B cell (primary cell): ENCODE measurements around the gene COX20. TPM values are rescaled to one million over a fixed set of nuclear protein-coding genes. Genes with fewer than 3 reads are reported as not detected.

ENCODE experiments used
- ATAC-seq: fragments of 200-7000 bp; cut with Tn5 transposase; one replicate; pipeline ENCODE4 v1.10.0; 2021; ENCODE audit warnings: low read depth, mild to moderate bottlenecking, moderate number of reproducible peaks, moderate library complexity
- CTCF ChIA-PET: fragments of 350-600 bp; sonication (Branson Sonifier 250); formaldehyde crosslinking; loops from one replicate; lab custom pipeline; 2021; ENCODE audit warnings: antibody characterized with exemption, inconsistent platforms; lab: Charles Lee
- POLR2A ChIA-PET: fragments of 350-600 bp; sonication (Branson Sonifier 250); formaldehyde crosslinking; loops from one replicate; lab custom pipeline; 2021; ENCODE audit warnings: antibody characterized with exemption; lab: Charles Lee
- DNase-seq: peaks from one replicate; pipeline ENCODE4 v3.0.0; 2013
- H2AFZ ChIP-seq: 2 replicates; pipeline ENCODE4 v1.6.1; 2012; ENCODE audit warnings: mild to moderate bottlenecking, low read depth, low read length; ENCODE audit not compliant: insufficient read depth, poor library complexity, severe bottlenecking
- H3K27ac ChIP-seq, 2 donors: 1 replicate in 1 of 2; 2 replicates in 1 of 2; pipeline ENCODE4 v1.5.1; 2012 to 2013; ENCODE audit warnings: low read length in 2 of 2, mild to moderate bottlenecking in 2 of 2, moderate library complexity in 1 of 2
- H3K27me3 ChIP-seq, 4 experiments: fragments of 200-600 bp in 1 of 4; sonication (generic) in 1 of 4; replicated peaks in 1 of 4; 1 replicate in 2 of 4; 2 replicates in 2 of 4; pipeline versions ENCODE4 v1.6.1 to v1.7.0; 2013 to 2016; ENCODE audit warnings: low read length in 3 of 4, mild to moderate bottlenecking in 2 of 4, mixed read lengths in 1 of 4, moderate library complexity in 1 of 4; ENCODE audit not compliant: insufficient read depth in 4 of 4, control insufficient read depth in 3 of 4; ENCODE audit errors: control extremely low read depth in 1 of 4
- H3K36me3 ChIP-seq, 2 experiments: replicated peaks in 1 of 2; 1 replicate in 1 of 2; 2 replicates in 1 of 2; pipeline versions ENCODE4 v1.6.1 to v1.7.1; 2013; ENCODE audit warnings: low read length in 1 of 2; ENCODE audit not compliant: insufficient read depth in 2 of 2, control insufficient read depth in 1 of 2; ENCODE audit errors: control extremely low read depth in 1 of 2, extremely low read depth in 1 of 2
- H3K4me1 ChIP-seq, 2 donors: fragments of 200-600 bp in 1 of 2; sonication (generic) in 1 of 2; 1 replicate in 1 of 2; 2 replicates in 1 of 2; pipeline versions ENCODE4 v1.5.1 to v1.6.1; 2013 to 2017; ENCODE audit warnings: low read length in 2 of 2; ENCODE audit not compliant: control insufficient read depth in 2 of 2, insufficient read depth in 2 of 2
- H3K4me2 ChIP-seq: replicated peaks from 2 replicates; pipeline ENCODE3; 2012; ENCODE audit warnings: mild to moderate bottlenecking, low read depth, low read length; ENCODE audit not compliant: poor library complexity, severe bottlenecking
- H3K4me3 ChIP-seq, 5 experiments: fragments of 200-600 bp in 1 of 5; sonication (generic) in 1 of 5; 1 replicate in 3 of 5; 2 replicates in 2 of 5; pipeline versions ENCODE4 v1.5.1 to v1.7.0; 2011 to 2016; ENCODE audit warnings: low read length in 4 of 5, mild to moderate bottlenecking in 4 of 5, low read depth in 2 of 5, control low read depth in 1 of 5, moderate library complexity in 1 of 5; ENCODE audit not compliant: insufficient read depth in 1 of 5; ENCODE audit errors: control extremely low read depth in 1 of 5, extremely low read depth in 1 of 5
- H3K79me2 ChIP-seq: fragments of 200-600 bp; sonication (generic); one replicate; pipeline ENCODE4 v1.6.0; 2016; ENCODE audit warnings: low read length; ENCODE audit not compliant: control insufficient read depth, insufficient read depth
- H3K9ac ChIP-seq: fragments of 200-600 bp; sonication (generic); 2 replicates; pipeline ENCODE4 v1.6.1; 2017; ENCODE audit warnings: mild to moderate bottlenecking, low read length, moderate library complexity
- H3K9me3 ChIP-seq, 3 donors: one replicate each; pipeline versions ENCODE4 v1.6.1 to v1.7.1; 2013; ENCODE audit warnings: low read length in 2 of 3; ENCODE audit not compliant: control insufficient read depth in 2 of 3, insufficient read depth in 1 of 3; ENCODE audit errors: control extremely low read depth in 1 of 3
- H4K20me1 ChIP-seq: 2 replicates; pipeline ENCODE4 v1.6.0; 2012; ENCODE audit warnings: mild to moderate bottlenecking, low read length; ENCODE audit not compliant: insufficient read depth, control insufficient read depth, poor library complexity, severe bottlenecking
- H3K27ac Mint-ChIP-seq: one replicate; pipeline ENCODE4 v1.8.0; 2021; ENCODE audit warnings: mixed read lengths
- H3K27me3 Mint-ChIP-seq: one replicate; pipeline ENCODE4 v1.8.0; 2021; ENCODE audit warnings: mixed read lengths
- H3K4me1 Mint-ChIP-seq: one replicate; pipeline ENCODE4 v1.8.0; 2021; ENCODE audit warnings: mixed read lengths
- H3K4me3 Mint-ChIP-seq: one replicate; pipeline ENCODE4 v1.8.0; 2021; ENCODE audit warnings: mixed read lengths
- H3K9me3 Mint-ChIP-seq: one replicate; pipeline ENCODE4 v1.8.0; 2022; ENCODE audit warnings: mixed read lengths; ENCODE audit not compliant: insufficient read depth
- CTCF ChIP-seq: fragments of 200-600 bp; IDR thresholded peaks from one replicate; pipeline ENCODE4 v1.8.0; 2022; ENCODE audit warnings: antibody characterized with exemption, mild to moderate bottlenecking
- EZH2 ChIP-seq: IDR thresholded peaks from 2 replicates; pipeline ENCODE4 v1.6.1; 2012; ENCODE audit warnings: borderline replicate concordance, low read depth, mild to moderate bottlenecking, moderate library complexity, low read length; ENCODE audit not compliant: insufficient read depth, poor library complexity, severe bottlenecking
- WGBS: methylation state at CpG from one replicate; pipeline ENCODE4 v1.1.5; 2013; ENCODE audit warnings: missing lambda C conversion rate; ENCODE audit not compliant: insufficient coverage; 5-methylcytosine and 5-hydroxymethylcytosine counted together
- intact Hi-C: fragments of 100-400 bp; cut with micrococcal nuclease; formaldehyde crosslinking; loops from one replicate; pipeline ENCODE4 v1.10.0; 2022
- polyA plus RNA-seq: library from polyadenylated mRNA; depleted of rRNA; stranded (reverse); fragments of >200 nt; gene quantifications from 2 replicates; pipeline ENCODE4 v1.2.3, GENCODE V29; 2012
- total RNA-seq, 2 donors: library from RNA; stranded (reverse); fragments of 120-200 nt in 1 of 2; gene quantifications; 1 replicate in 1 of 2; 2 replicates in 1 of 2; pipeline versions ENCODE4 v1.2.3 to v1.2.4, GENCODE V29; 2013 to 2022

Gene COX20
- total and polyA plus RNA-seq, 2 donors (not counting 1 experiment from before 2014, with no cell fraction given) = 24.7 to 35.7 TPM

- H2AFZ ChIP-seq = no peak overlapping the region
- ATAC-seq (no peak), DNase-seq (no peak)
- WGBS = 100% methylated on average over 2 of the region's 4 CpGs
- Mint-ChIP-seq H3K27me3 (no peaks in the 10 kb centered on the region), H3K9me3 (no peaks in the 10 kb centered on the region), H3K4me1 (peaks cover 3% of the 10 kb centered on the region), H3K4me3 (no peak overlapping the region), H3K27ac (no peak overlapping the region)
- TF ChIP-seq CTCF (no peak), EZH2 (no peak)
- intact Hi-C loops = no loop called here
- H3K36me3 ChIP-seq = no peaks in the 10 kb centered on the region
- no peaks in the 10 kb centered on the region for H3K9me3 ChIP-seq
- no peaks in the 10 kb centered on the region for H4K20me1 ChIP-seq
- no peak overlapping the region for H3K4me3 ChIP-seq
- H3K27ac ChIP-seq = no peak overlapping the region
- no peaks in the 10 kb centered on the region for H3K27me3 ChIP-seq
- H3K4me2 ChIP-seq = no peak overlapping the region
- H3K79me2 ChIP-seq = no peaks in the 10 kb centered on the region
- CTCF ChIA-PET = no interaction called here
- no peak overlapping the region for H3K9ac ChIP-seq
- POLR2A ChIA-PET = interaction anchor here (0.7 kb wide), 1 partner anchor 1320 kb away, joined by 7 read pairs; no protein-coding TSS in a partner anchor
- H3K4me1 ChIP-seq = peaks cover 0 to 3% of the 10 kb centered on the region in 2 donors
These were observed 8.7 kb upstream of the COX20 start for GRCh38 chr1:244826712-244827111.

GRCh38 chr1:244830639-244831038 is 4.8 kb upstream of the COX20 start:
- H3K27ac ChIP-seq = no peak overlapping the region
- H3K27ac Mint-ChIP-seq = no peak overlapping the region

More at GRCh38 chr1:244830639-244831038, 4.8 kb upstream of the COX20 start:
- Histone ChIP-seq H2AFZ (no peak overlapping the region), H3K9me3 (no peaks in the 10 kb centered on the region), H3K4me3 (no peak overlapping the region), H3K27me3 (no peaks in the 10 kb centered on the region), H3K4me1 (peaks cover 0 to 8% of the 10 kb centered on the region in 2 donors), H3K9ac (no peak overlapping the region), H3K36me3 (no peaks in the 10 kb centered on the region), H3K79me2 (peaks cover 2% of the 10 kb centered on the region), H3K4me2 (no peak overlapping the region), H4K20me1 (no peaks in the 10 kb centered on the region)
- 100% methylated on average over 1 of the region's 3 CpGs for WGBS
- no peak overlapping the region for H3K4me3 Mint-ChIP-seq
- H3K27me3 Mint-ChIP-seq = no peaks in the 10 kb centered on the region
- TF ChIP-seq EZH2 (no peak), CTCF (no peak)
- no peaks in the 10 kb centered on the region for H3K9me3 Mint-ChIP-seq
- H3K4me1 Mint-ChIP-seq = peaks cover 14% of the 10 kb centered on the region
- ATAC-seq (no peak), DNase-seq (no peak)
- ChIA-PET CTCF (interaction anchor here (0.6 to 2.1 kb wide), 6 partner anchors 30 to 227 kb away, joined by 3 to 11 read pairs (median 6); no protein-coding TSS in a partner anchor), POLR2A (no interaction called here)
- intact Hi-C loops = loop anchor here (10.0 kb wide), 1 partner anchor 786 kb away; no protein-coding TSS in a partner anchor
